Head of caudate nucleus (tissue), 42 donors: ENCODE data around the gene SMARCA4.

Experiments used
- DNase-seq, 42 donors: peaks; one replicate each; pipeline versions ENCODE4 v3.0.0 to v3.0.0-alpha.2; 2020 to 2021; ENCODE audit warnings: mixed read lengths in 7 of 42
- intact Hi-C: fragments of 100-400 bp; cut with DNase I; formaldehyde crosslinking; loops from one replicate; pipeline ENCODE4 v1.15.0; 2022

SMARCA4 gene

DNA sequence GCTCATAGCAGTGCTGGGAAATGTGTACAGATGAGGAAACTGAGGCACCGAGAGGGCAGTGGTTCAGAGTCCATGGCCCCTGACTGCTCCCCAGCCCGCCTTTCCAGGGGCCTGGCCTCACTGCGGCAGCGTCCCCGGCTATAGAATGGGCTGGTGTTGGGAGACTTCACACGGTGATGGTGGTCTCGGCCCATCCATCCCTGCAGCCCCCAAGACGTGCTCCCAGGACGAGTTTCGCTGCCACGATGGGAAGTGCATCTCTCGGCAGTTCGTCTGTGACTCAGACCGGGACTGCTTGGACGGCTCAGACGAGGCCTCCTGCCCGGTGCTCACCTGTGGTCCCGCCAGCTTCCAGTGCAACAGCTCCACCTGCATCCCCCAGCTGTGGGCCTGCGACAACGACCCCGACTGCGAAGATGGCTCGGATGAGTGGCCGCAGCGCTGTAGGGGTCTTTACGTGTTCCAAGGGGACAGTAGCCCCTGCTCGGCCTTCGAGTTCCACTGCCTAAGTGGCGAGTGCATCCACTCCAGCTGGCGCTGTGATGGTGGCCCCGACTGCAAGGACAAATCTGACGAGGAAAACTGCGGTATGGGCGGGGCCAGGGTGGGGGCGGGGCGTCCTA is 144.3 kb downstream of the SMARCA4 start:
- no peak for DNase-seq
- intact Hi-C loops, result no loop called here

DNA sequence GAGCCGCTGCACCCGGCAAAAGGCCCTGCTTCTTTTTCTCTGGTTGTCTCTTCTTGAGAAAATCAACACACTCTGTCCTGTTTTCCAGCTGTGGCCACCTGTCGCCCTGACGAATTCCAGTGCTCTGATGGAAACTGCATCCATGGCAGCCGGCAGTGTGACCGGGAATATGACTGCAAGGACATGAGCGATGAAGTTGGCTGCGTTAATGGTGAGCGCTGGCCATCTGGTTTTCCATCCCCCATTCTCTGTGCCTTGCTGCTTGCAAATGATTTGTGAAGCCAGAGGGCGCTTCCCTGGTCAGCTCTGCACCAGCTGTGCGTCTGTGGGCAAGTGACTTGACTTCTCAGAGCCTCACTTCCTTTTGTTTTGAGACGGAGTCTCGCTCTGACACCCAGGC is 145.6 kb downstream of the SMARCA4 start:
- no peak for DNase-seq
- intact Hi-C loops, result no loop called here

DNA sequence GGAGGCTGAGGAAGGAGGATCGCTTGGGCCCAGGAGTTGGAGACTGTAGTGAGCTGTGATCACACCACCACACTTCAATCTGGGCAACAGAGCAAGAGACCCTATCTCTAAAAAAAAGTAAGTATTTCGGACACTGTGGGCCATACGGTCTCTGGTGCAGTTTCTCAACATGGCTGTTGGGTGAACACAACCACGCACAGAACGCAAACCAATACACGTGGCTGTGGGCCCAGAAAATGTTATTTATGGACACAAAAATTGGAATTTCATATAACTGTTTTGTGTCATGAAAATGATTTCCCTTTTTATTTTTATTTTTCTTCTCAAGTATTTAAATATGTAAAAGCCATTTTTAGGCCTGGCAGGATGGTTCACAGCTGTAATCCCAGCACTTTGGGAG is 147.9 kb downstream of the SMARCA4 start:
- DNase-seq, result no peak
- intact Hi-C loops, result no loop called here

DNA sequence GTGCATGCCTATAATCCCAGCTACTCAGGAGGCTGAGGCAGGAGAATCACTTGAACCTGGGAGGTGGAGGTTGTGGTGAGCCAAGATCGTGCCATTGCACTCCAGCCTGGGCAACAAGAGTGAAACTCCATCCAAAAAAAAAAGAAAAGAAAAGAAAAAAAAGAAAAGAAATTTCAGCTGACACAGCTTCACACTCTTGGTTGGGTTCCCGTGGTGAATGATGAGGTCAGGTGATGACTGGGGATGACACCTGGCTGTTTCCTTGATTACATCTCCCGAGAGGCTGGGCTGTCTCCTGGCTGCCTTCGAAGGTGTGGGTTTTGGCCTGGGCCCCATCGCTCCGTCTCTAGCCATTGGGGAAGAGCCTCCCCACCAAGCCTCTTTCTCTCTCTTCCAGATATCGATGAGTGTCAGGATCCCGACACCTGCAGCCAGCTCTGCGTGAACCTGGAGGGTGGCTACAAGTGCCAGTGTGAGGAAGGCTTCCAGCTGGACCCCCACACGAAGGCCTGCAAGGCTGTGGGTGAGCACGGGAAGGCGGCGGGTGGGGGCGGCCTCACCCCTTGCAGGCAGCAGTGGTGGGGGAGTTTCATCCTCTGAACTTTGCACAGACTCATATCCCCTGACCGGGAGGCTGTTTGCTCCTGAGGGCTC is 150.4 kb downstream of the SMARCA4 start:
- intact Hi-C loops, result no loop called here
- DNase-seq, result no peak

DNA sequence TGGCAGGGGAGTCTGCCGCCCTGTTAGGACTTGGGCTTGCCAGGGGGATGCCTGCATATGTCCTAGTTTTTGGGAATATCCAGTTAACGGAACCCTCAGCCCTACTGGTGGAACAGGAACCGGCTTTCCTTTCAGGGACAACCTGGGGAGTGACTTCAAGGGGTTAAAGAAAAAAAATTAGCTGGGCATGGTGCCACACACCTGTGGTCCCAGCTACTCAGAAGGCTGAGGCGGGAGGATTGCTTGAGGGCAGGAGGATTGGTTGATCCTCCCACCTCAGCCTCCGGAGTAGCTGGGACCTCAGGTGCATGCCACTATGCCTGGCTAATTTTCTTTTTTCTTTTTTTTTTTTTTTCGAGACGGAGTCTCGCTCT is 150.9 kb downstream of the SMARCA4 start:
- intact Hi-C loops, result no loop called here
- DNase-seq, result no peak
